Esophagus muscularis mucosa (tissue), 4 donors: Measurements from ENCODE around the gene UNC5A.

Source experiments
- EP300 ChIP-seq: sonication (generic); formaldehyde crosslinking; IDR thresholded peaks from one replicate; pipeline ENCODE4 v1.6.1; 2017; ENCODE audit warnings: antibody characterized with exemption
- POLR2A ChIP-seq: fragments of 450-650 bp; IDR thresholded peaks from one replicate; pipeline ENCODE4 v1.6.1; 2017; ENCODE audit warnings: antibody characterized with exemption, moderate library complexity, mild to moderate bottlenecking, low read depth
- POLR2AphosphoS5 ChIP-seq, 2 donors: sonication (generic); formaldehyde crosslinking; IDR thresholded peaks; one replicate each; pipeline ENCODE4 v1.6.1; 2017; ENCODE audit warnings: antibody characterized with exemption in 2 of 2
- TF ChIP-seq, protein P1 (sequence below), 3 experiments: fragments of 200-600 bp in 2 of 3; fragments of 450-650 bp in 1 of 3; sonication (generic) in 2 of 3; IDR thresholded peaks; one replicate each; pipeline ENCODE4 v1.5.1; 2017 to 2019; ENCODE audit warnings: antibody characterized with exemption in 3 of 3, mild to moderate bottlenecking in 2 of 3, moderate library complexity in 1 of 3

- TF ChIP-seq, protein P1, sequence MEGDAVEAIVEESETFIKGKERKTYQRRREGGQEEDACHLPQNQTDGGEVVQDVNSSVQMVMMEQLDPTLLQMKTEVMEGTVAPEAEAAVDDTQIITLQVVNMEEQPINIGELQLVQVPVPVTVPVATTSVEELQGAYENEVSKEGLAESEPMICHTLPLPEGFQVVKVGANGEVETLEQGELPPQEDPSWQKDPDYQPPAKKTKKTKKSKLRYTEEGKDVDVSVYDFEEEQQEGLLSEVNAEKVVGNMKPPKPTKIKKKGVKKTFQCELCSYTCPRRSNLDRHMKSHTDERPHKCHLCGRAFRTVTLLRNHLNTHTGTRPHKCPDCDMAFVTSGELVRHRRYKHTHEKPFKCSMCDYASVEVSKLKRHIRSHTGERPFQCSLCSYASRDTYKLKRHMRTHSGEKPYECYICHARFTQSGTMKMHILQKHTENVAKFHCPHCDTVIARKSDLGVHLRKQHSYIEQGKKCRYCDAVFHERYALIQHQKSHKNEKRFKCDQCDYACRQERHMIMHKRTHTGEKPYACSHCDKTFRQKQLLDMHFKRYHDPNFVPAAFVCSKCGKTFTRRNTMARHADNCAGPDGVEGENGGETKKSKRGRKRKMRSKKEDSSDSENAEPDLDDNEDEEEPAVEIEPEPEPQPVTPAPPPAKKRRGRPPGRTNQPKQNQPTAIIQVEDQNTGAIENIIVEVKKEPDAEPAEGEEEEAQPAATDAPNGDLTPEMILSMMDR (IDR thresholded peaks at IDR 0.05), result no peak
- TF ChIP-seq POLR2A (no peak), EP300 (no peak), POLR2AphosphoS5 (IDR thresholded peaks at IDR 0.05) (no peak)
These were observed 13.9 kb upstream of the UNC5A start for GRCh38 chr5:176796411-176796810.
